OCI-LY1 (cell line): ENCODE data around the gene TSC22D2.

Source experiments
- EZH2 ChIP-seq: fragments of 200-600 bp; sonication (generic), shearing (Covaris generic); IDR thresholded peaks from 2 replicates; pipeline ENCODE4 v1.8.0; 2017; ENCODE audit warnings: borderline replicate concordance, mixed run types, mild to moderate bottlenecking, antibody characterized with exemption, low read length, moderate library complexity, mixed read lengths
- TF ChIP-seq, protein P1 (sequence below): fragments of 200-600 bp; sonication (generic), shearing (Covaris generic); IDR thresholded peaks from 2 replicates; pipeline ENCODE4 v1.5.1; 2017; ENCODE audit warnings: mild to moderate bottlenecking, antibody characterized with exemption, low read length, moderate library complexity, mixed read lengths

DNA sequence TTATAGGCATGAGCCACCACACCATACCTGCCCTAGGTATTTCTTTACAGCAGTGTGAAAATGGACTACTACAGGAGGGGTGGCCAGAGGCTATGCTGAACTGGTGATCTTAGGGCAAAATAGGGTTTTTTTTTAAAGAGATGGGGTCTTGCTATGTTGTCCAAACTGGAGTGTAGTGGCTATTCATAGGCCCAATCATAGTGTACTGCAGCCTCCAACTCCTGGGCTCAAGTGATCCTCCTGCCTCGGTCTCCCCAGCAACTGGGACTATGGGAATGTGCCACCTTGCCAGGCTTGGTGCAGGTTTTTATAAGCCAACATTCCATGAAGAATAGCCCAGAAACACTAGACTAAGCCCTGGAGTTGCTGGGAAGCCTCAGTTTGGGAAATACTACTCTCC is 28.6 kb upstream of the TSC22D2 start:
- TF ChIP-seq, protein P1, sequence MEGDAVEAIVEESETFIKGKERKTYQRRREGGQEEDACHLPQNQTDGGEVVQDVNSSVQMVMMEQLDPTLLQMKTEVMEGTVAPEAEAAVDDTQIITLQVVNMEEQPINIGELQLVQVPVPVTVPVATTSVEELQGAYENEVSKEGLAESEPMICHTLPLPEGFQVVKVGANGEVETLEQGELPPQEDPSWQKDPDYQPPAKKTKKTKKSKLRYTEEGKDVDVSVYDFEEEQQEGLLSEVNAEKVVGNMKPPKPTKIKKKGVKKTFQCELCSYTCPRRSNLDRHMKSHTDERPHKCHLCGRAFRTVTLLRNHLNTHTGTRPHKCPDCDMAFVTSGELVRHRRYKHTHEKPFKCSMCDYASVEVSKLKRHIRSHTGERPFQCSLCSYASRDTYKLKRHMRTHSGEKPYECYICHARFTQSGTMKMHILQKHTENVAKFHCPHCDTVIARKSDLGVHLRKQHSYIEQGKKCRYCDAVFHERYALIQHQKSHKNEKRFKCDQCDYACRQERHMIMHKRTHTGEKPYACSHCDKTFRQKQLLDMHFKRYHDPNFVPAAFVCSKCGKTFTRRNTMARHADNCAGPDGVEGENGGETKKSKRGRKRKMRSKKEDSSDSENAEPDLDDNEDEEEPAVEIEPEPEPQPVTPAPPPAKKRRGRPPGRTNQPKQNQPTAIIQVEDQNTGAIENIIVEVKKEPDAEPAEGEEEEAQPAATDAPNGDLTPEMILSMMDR: no peak
- no peak for TF ChIP-seq EZH2
